ENCODE data around the gene KCNN2. TPM values are rescaled to one million over a fixed set of nuclear protein-coding genes. Genes with fewer than 3 reads are reported as not detected.

KCNN2 gene
- total and polyA plus RNA-seq, 2 donors (not counting 3 experiments of a cell fraction or from before 2014, with no cell fraction given): 0.32 to 1.9 TPM

- no peaks in the 10 kb centered on the region for H3K79me2 ChIP-seq (ENCODE audit: control insufficient read depth, insufficient read depth, low read length)
- H3K4me2 ChIP-seq (ENCODE audit: insufficient read depth, low read length): no peak overlapping the region
- FAIRE-seq (peak; percentile 81), DNase-seq (ENCODE audit: low read depth, low spot score) (peak; percentile 63)
- H3K9me1 ChIP-seq (replicated peaks; ENCODE audit: control insufficient read depth, extremely low read depth, insufficient read depth, low read length): no peaks in the 10 kb centered on the region
- no peak overlapping the region for H3K27ac ChIP-seq (ENCODE audit: insufficient read depth, low read depth, low read length)
- no TSS peak for BruUV-seq (replicated peaks)
- no peak overlapping the region for H2AFZ ChIP-seq (ENCODE audit: low read depth, low read length)
- no peaks in the 10 kb centered on the region for H3K4me1 ChIP-seq (ENCODE audit: control insufficient read depth, extremely low read depth, insufficient read depth, low read length)
- intact Hi-C loops (cut with micrococcal nuclease): loop anchor here (1.0 to 2.0 kb wide), 6 partner anchors 89 to 838 kb away; no protein-coding TSS in a partner anchor
- CTCF ChIA-PET: interaction anchor here (0.7 to 7.7 kb wide), 34 partner anchors 8 to 1113 kb away, joined by 3 to 200 read pairs (median 4); partner anchors contain the start of gene KCNN2
- H3K27me3 ChIP-seq (ENCODE audit: control insufficient read depth in 2 of 2, insufficient read depth in 2 of 2, low read length in 2 of 2): no peaks in the 10 kb centered on the region
- no peaks in the 10 kb centered on the region for H3K9me3 ChIP-seq (replicated peaks; ENCODE audit: control insufficient read depth, insufficient read depth, low read length)
- no peak overlapping the region for H3K4me3 ChIP-seq (replicated peaks in 1 of 3; ENCODE audit: insufficient read depth in 1 of 3, low read depth in 1 of 3, low read length in 3 of 3)
- H4K20me1 ChIP-seq (replicated peaks; ENCODE audit: control insufficient read depth, extremely low read depth, insufficient read depth, low read length): no peaks in the 10 kb centered on the region
- dilution Hi-C loops (cut with MboI; ENCODE audit: extremely low pct_ligation_motif_present, low sequenced_read_pairs): no loop called here
- H3K36me3 ChIP-seq (ENCODE audit: control insufficient read depth in 2 of 2, extremely low read depth in 1 of 2, insufficient read depth in 2 of 2, low read length in 2 of 2): no peaks in the 10 kb centered on the region
- no peak overlapping the region for H3K9ac ChIP-seq (replicated peaks; ENCODE audit: extremely low read depth, insufficient read depth, low read length)
- no peak for TF ChIP-seq MYC (IDR thresholded peaks at IDR 0.05; ENCODE audit: low read depth, low read length)
- TF ChIP-seq CTCF (IDR thresholded peaks at IDR 0.05; ENCODE audit: extremely low read depth in 1 of 2, insufficient read depth in 1 of 2, low read depth in 1 of 2, low read length in 2 of 2): peak; percentile 81 to 85
- POLR2A ChIA-PET: no interaction called here
Measured at GRCh38 chr5:114449860-114450421, 88.1 kb downstream of the KCNN2 start.

GRCh38 chr5:114450437-114450836 is 88.6 kb downstream of the KCNN2 start:
- Histone ChIP-seq H3K27me3 (ENCODE audit: control insufficient read depth in 2 of 2, insufficient read depth in 2 of 2, low read length in 2 of 2) (no peaks in the 10 kb centered on the region), H3K9ac (replicated peaks; ENCODE audit: extremely low read depth, insufficient read depth, low read length) (no peak overlapping the region), H3K9me1 (replicated peaks; ENCODE audit: control insufficient read depth, extremely low read depth, insufficient read depth, low read length) (no peaks in the 10 kb centered on the region), H3K9me3 (replicated peaks; ENCODE audit: control insufficient read depth, insufficient read depth, low read length) (no peaks in the 10 kb centered on the region), H3K4me2 (ENCODE audit: insufficient read depth, low read length) (no peak overlapping the region), H4K20me1 (replicated peaks; ENCODE audit: control insufficient read depth, extremely low read depth, insufficient read depth, low read length) (no peaks in the 10 kb centered on the region), H3K79me2 (ENCODE audit: control insufficient read depth, insufficient read depth, low read length) (no peaks in the 10 kb centered on the region), H3K4me1 (ENCODE audit: control insufficient read depth, extremely low read depth, insufficient read depth, low read length) (no peaks in the 10 kb centered on the region), H3K27ac (ENCODE audit: insufficient read depth, low read depth, low read length) (no peak overlapping the region), H3K36me3 (ENCODE audit: control insufficient read depth in 2 of 2, extremely low read depth in 1 of 2, insufficient read depth in 2 of 2, low read length in 2 of 2) (no peaks in the 10 kb centered on the region), H3K4me3 (replicated peaks in 1 of 3; ENCODE audit: insufficient read depth in 1 of 3, low read depth in 1 of 3, low read length in 3 of 3) (no peak overlapping the region), H2AFZ (ENCODE audit: low read depth, low read length) (no peak overlapping the region)
- DNase-seq (ENCODE audit: low read depth, low spot score) (no peak), FAIRE-seq (no peak)
- intact Hi-C loops (cut with micrococcal nuclease): loop anchor here (1.0 to 2.0 kb wide), 6 partner anchors 90 to 838 kb away; no protein-coding TSS in a partner anchor
- dilution Hi-C loops (cut with MboI; ENCODE audit: extremely low pct_ligation_motif_present, low sequenced_read_pairs): no loop called here
- no TSS peak for BruUV-seq (replicated peaks)
- POLR2A ChIA-PET: no interaction called here
- CTCF ChIA-PET: interaction anchor here (0.7 to 7.7 kb wide), 31 partner anchors 9 to 1114 kb away, joined by 3 to 200 read pairs (median 4); partner anchors contain the start of gene KCNN2
- TF ChIP-seq JUN (IDR thresholded peaks at IDR 0.05; ENCODE audit: borderline replicate concordance, insufficient read depth, insufficient read length, low read depth) (no peak), MAX (IDR thresholded peaks at IDR 0.05; ENCODE audit: insufficient read depth, insufficient read length) (no peak), POLR2AphosphoS5 (IDR thresholded peaks at IDR 0.05; ENCODE audit: insufficient read depth, low read depth, low read length) (no peak), POLR2A (IDR thresholded peaks at IDR 0.05; ENCODE audit: low read depth, low read length) (no peak), CTCF (IDR thresholded peaks at IDR 0.05; ENCODE audit: extremely low read depth in 1 of 2, insufficient read depth in 1 of 2, low read depth in 1 of 2, low read length in 2 of 2) (no peak), EZH2 (IDR thresholded peaks at IDR 0.05; ENCODE audit: borderline replicate concordance, low read depth, low read length, severe bottlenecking) (no peak), FOS (IDR thresholded peaks at IDR 0.05; ENCODE audit: borderline replicate concordance, insufficient read depth, low read length) (no peak), GATA2 (IDR thresholded peaks at IDR 0.05; ENCODE audit: insufficient read depth, insufficient read length, low read depth, low read length) (no peak)

All from endothelial cell of umbilical vein (primary cell).